CD14-positive monocyte (primary cell): ENCODE data around the gene LRP1-AS. TPM values are rescaled to one million over a fixed set of nuclear protein-coding genes. Genes with fewer than 3 reads are reported as not detected.

Experiments
- DNase-seq, 3 donors: peaks; one replicate each; pipeline ENCODE4 v3.0.0-alpha.2; 2011 to 2022
- H2AFZ ChIP-seq: 2 replicates; pipeline ENCODE4 v1.6.0; 2012; ENCODE audit warnings: mild to moderate bottlenecking, low read depth, low read length, inconsistent platforms; ENCODE audit not compliant: insufficient read depth, poor library complexity, severe bottlenecking
- H3K27ac ChIP-seq, 2 donors: 1 replicate in 1 of 2; 2 replicates in 1 of 2; pipeline ENCODE4 v1.5.1; 2012 to 2013; ENCODE audit warnings: low read length in 2 of 2, control low read depth in 1 of 2, inconsistent platforms in 1 of 2, low read depth in 1 of 2, mild to moderate bottlenecking in 1 of 2
- H3K27me3 ChIP-seq, 2 donors: one replicate each; pipeline versions ENCODE4 v1.6.0 to v1.6.1; 2011 to 2013; ENCODE audit warnings: low read length in 2 of 2; ENCODE audit not compliant: control insufficient read depth in 2 of 2, insufficient read depth in 2 of 2
- H3K36me3 ChIP-seq, 2 donors: replicated peaks in 1 of 2; 1 replicate in 1 of 2; 2 replicates in 1 of 2; pipeline versions ENCODE4 v1.5.1 to v1.6.1; 2012 to 2013; ENCODE audit warnings: low read length in 2 of 2, control low read depth in 1 of 2, inconsistent platforms in 1 of 2, mild to moderate bottlenecking in 1 of 2; ENCODE audit not compliant: insufficient read depth in 2 of 2, control insufficient read depth in 1 of 2
- H3K4me1 ChIP-seq, 2 donors: 1 replicate in 1 of 2; 2 replicates in 1 of 2; pipeline versions ENCODE4 v1.5.1 to v1.6.1; 2012 to 2013; ENCODE audit warnings: low read length in 2 of 2, control low read depth in 1 of 2, inconsistent platforms in 1 of 2, mild to moderate bottlenecking in 1 of 2, moderate library complexity in 1 of 2; ENCODE audit not compliant: insufficient read depth in 2 of 2, control insufficient read depth in 1 of 2
- H3K4me2 ChIP-seq: replicated peaks from 2 replicates; pipeline ENCODE3; 2012; ENCODE audit warnings: low read length, moderate library complexity, mild to moderate bottlenecking; ENCODE audit not compliant: poor library complexity, severe bottlenecking; ENCODE audit errors: extremely low read depth
- H3K4me3 ChIP-seq, 3 experiments: fragments of 200-600 bp in 1 of 3; sonication (generic) in 1 of 3; replicated peaks in 1 of 3; 1 replicate in 2 of 3; 2 replicates in 1 of 3; pipeline ENCODE4 v1.5.1; 2011 to 2013; ENCODE audit warnings: low read length in 3 of 3, mild to moderate bottlenecking in 3 of 3, control low read depth in 2 of 3, low read depth in 2 of 3, inconsistent platforms in 1 of 3, moderate library complexity in 1 of 3
- H3K79me2 ChIP-seq: 2 replicates; pipeline ENCODE4 v1.6.0; 2012; ENCODE audit warnings: mild to moderate bottlenecking, control low read depth, inconsistent platforms, low read length, moderate library complexity; ENCODE audit not compliant: insufficient read depth
- H3K9ac ChIP-seq: 2 replicates; pipeline ENCODE4 v1.6.0; 2017; ENCODE audit warnings: low read length, mild to moderate bottlenecking; ENCODE audit not compliant: insufficient read depth, poor library complexity, severe bottlenecking
- H3K9me3 ChIP-seq, 2 donors: replicated peaks in 1 of 2; 1 replicate in 1 of 2; 2 replicates in 1 of 2; pipeline versions ENCODE4 v1.5.1 to v1.6.1; 2012 to 2013; ENCODE audit warnings: low read length in 2 of 2, control low read depth in 1 of 2; ENCODE audit not compliant: control insufficient read depth in 1 of 2, insufficient read depth in 1 of 2
- H4K20me1 ChIP-seq: 2 replicates; pipeline ENCODE4 v1.6.0; 2012; ENCODE audit warnings: mild to moderate bottlenecking, low read length, control low read depth, moderate library complexity; ENCODE audit not compliant: insufficient read depth
- H3K27ac Mint-ChIP-seq, 7 donors: one replicate each; pipeline ENCODE4 v1.8.0; 2020; ENCODE audit warnings: mild to moderate bottlenecking in 7 of 7, mixed read lengths in 7 of 7, moderate library complexity in 6 of 7, inconsistent platforms in 2 of 7
- H3K27me3 Mint-ChIP-seq, 3 donors: one replicate each; pipeline ENCODE4 v1.8.0; 2021 to 2022; ENCODE audit warnings: low read depth in 3 of 3, mild to moderate bottlenecking in 3 of 3, mixed read lengths in 3 of 3, moderate library complexity in 3 of 3, inconsistent platforms in 1 of 3
- H3K36me3 Mint-ChIP-seq, 2 donors: one replicate each; pipeline ENCODE4 v1.8.0; 2020; ENCODE audit warnings: mixed read lengths in 2 of 2, inconsistent platforms in 1 of 2, mild to moderate bottlenecking in 1 of 2
- H3K4me1 Mint-ChIP-seq: one replicate; pipeline ENCODE4 v1.8.0; 2020; ENCODE audit warnings: mild to moderate bottlenecking, mixed read lengths
- H3K4me3 Mint-ChIP-seq, 2 donors: one replicate each; pipeline ENCODE4 v1.8.0; 2020; ENCODE audit warnings: mild to moderate bottlenecking in 2 of 2, mixed read lengths in 2 of 2, moderate library complexity in 1 of 2
- H3K9me3 Mint-ChIP-seq, 7 donors: one replicate each; pipeline ENCODE4 v1.8.0; 2020 to 2022; ENCODE audit warnings: mixed read lengths in 7 of 7, mild to moderate bottlenecking in 6 of 7, moderate library complexity in 6 of 7, inconsistent platforms in 2 of 7
- WGBS: methylation state at CpG from one replicate; pipeline ENCODE4 v1.1.5; 2013; ENCODE audit warnings: missing lambda C conversion rate; ENCODE audit not compliant: insufficient coverage; 5-methylcytosine and 5-hydroxymethylcytosine counted together
- intact Hi-C, 2 donors: fragments of 100-400 bp; cut with micrococcal nuclease; formaldehyde crosslinking; loops; one replicate each; pipeline versions ENCODE4 v1.15.0 to v1.15.1; 2023
- polyA plus RNA-seq, 3 donors: library from polyadenylated mRNA; depleted of rRNA in 1 of 3; unstranded in 2 of 3; stranded (reverse) in 1 of 3; fragments of 300-500 nt in 2 of 3; fragments of >200 nt in 1 of 3; fragmentation: Illumina TruSeq in 2 of 3; gene quantifications; 1 replicate in 2 of 3; 2 replicates in 1 of 3; pipeline ENCODE4 v1.2.3, GENCODE V29; 2012 to 2021
- TF ChIP-seq, protein P1 (sequence below): fragments of 200-600 bp; IDR thresholded peaks from one replicate; pipeline ENCODE4 v1.8.0; 2022; ENCODE audit warnings: antibody characterized with exemption, mild to moderate bottlenecking

Gene LRP1-AS
- polyA plus RNA-seq, 3 donors = 0.35 to 1.5 TPM; not detected in 1

DNA sequence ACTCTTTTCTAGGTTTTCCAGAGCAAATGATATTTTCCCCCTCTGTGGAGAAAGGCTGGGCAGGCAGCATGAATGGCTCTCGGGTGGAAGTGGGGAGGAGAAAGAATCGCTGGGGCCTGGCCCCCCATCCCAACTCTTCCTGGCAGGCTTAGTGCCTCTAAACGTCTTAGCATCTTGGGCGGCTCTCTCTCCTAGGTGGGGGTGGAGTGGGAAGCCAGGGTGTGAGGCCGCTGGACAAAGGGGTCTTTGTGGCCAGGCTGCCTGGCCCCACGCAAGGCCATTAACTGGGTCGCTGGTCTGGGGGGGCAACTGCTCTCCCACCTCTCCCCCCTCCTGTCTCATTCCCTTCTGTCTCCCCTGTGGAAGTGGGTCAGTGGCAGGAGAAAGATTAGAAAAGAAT lies 4.7 kb downstream of the LRP1-AS start:
- no peak overlapping the region for H3K9ac ChIP-seq
- peaks cover 84 to 100% of the 10 kb centered on the region in 2 donors for H3K36me3 ChIP-seq
- H3K4me1 Mint-ChIP-seq = peaks cover 68% of the 10 kb centered on the region
- intact Hi-C loops = no loop called here
- H3K4me2 ChIP-seq = no peak overlapping the region
- H3K4me1 ChIP-seq = peaks cover 49 to 51% of the 10 kb centered on the region in 2 donors
- peaks cover 100% of the 10 kb centered on the region for H4K20me1 ChIP-seq
- no peaks in the 10 kb centered on the region for H3K9me3 ChIP-seq
- H3K36me3 Mint-ChIP-seq = peaks cover 87 to 95% of the 10 kb centered on the region in 2 donors
- H3K27me3 Mint-ChIP-seq = peaks cover 0 to 3% (median 0%) of the 10 kb centered on the region in 3 donors
- H3K27me3 ChIP-seq = no peaks in the 10 kb centered on the region
- H3K4me3 ChIP-seq = no peak overlapping the region
- WGBS = no CpG with 5 or more reads among the region's 7 CpGs
- peak overlapping the region in 1 of 7 donors; percentile 24 for H3K27ac Mint-ChIP-seq
- no peak for DNase-seq
- no peak overlapping the region for H3K4me3 Mint-ChIP-seq
- H3K9me3 Mint-ChIP-seq = no peaks in the 10 kb centered on the region
- no peak overlapping the region for H3K27ac ChIP-seq
- H2AFZ ChIP-seq = no peak overlapping the region
- TF ChIP-seq, protein P1, sequence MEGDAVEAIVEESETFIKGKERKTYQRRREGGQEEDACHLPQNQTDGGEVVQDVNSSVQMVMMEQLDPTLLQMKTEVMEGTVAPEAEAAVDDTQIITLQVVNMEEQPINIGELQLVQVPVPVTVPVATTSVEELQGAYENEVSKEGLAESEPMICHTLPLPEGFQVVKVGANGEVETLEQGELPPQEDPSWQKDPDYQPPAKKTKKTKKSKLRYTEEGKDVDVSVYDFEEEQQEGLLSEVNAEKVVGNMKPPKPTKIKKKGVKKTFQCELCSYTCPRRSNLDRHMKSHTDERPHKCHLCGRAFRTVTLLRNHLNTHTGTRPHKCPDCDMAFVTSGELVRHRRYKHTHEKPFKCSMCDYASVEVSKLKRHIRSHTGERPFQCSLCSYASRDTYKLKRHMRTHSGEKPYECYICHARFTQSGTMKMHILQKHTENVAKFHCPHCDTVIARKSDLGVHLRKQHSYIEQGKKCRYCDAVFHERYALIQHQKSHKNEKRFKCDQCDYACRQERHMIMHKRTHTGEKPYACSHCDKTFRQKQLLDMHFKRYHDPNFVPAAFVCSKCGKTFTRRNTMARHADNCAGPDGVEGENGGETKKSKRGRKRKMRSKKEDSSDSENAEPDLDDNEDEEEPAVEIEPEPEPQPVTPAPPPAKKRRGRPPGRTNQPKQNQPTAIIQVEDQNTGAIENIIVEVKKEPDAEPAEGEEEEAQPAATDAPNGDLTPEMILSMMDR = no peak
- H3K79me2 ChIP-seq = peaks cover 46% of the 10 kb centered on the region

- peaks cover 48 to 51% of the 10 kb centered on the region in 2 donors for H3K4me1 ChIP-seq
- no peaks in the 10 kb centered on the region for H3K9me3 ChIP-seq
- no peak for DNase-seq
- peak overlapping the region in 3 of 7 donors; percentile 32 to 62 (median 36) for H3K27ac Mint-ChIP-seq
- no peak overlapping the region for H2AFZ ChIP-seq
- H3K4me1 Mint-ChIP-seq = peaks cover 67% of the 10 kb centered on the region
- WGBS = 98% methylated on average over 6 of the region's 9 CpGs
- no peak overlapping the region for H3K4me2 ChIP-seq
- no peak overlapping the region for H3K4me3 ChIP-seq
- H3K36me3 Mint-ChIP-seq = peaks cover 81 to 90% of the 10 kb centered on the region in 2 donors
- no peak overlapping the region for H3K27ac ChIP-seq
- no peak overlapping the region for H3K9ac ChIP-seq
- no peaks in the 10 kb centered on the region for H3K9me3 Mint-ChIP-seq
- no peak overlapping the region for H3K4me3 Mint-ChIP-seq
- H3K79me2 ChIP-seq = peaks cover 45% of the 10 kb centered on the region
- peaks cover 84 to 95% of the 10 kb centered on the region in 2 donors for H3K36me3 ChIP-seq
- peaks cover 100% of the 10 kb centered on the region for H4K20me1 ChIP-seq
- intact Hi-C loops = no loop called here
- TF ChIP-seq, protein P1 = no peak
- peaks cover 0 to 6% (median 0%) of the 10 kb centered on the region in 3 donors for H3K27me3 Mint-ChIP-seq
- H3K27me3 ChIP-seq = no peaks in the 10 kb centered on the region
Measured at GRCh38 chr12:57142121-57142520, 5.3 kb downstream of the LRP1-AS start.
